Activated naive CD4-positive, alpha-beta T cell treated with anti-CD3 and anti-CD28 coated beads for 36 hours (primary cell): ENCODE results near the gene ADAMTS19. TPM values are rescaled to one million over a fixed set of nuclear protein-coding genes. Genes with fewer than 3 reads are reported as not detected.
"Not testable (repeated sequence)": the region's sequence is repeated elsewhere in the genome, so short reads cannot be mapped to it uniquely, and the experiment has no call there.

Source experiments
- CTCF ChIA-PET: fragments of 350-600 bp; sonication (Branson Sonifier 250); formaldehyde crosslinking; loops from one replicate; lab custom pipeline; 2021; ENCODE audit warnings: antibody characterized with exemption; lab: Charles Lee
- DNase-seq: peaks from one replicate; pipeline ENCODE4 v3.0.0-alpha.2; 2020
- H3K27ac Mint-ChIP-seq: one replicate; pipeline ENCODE4 v1.8.0; 2021; ENCODE audit warnings: mild to moderate bottlenecking, mixed read lengths
- H3K27me3 Mint-ChIP-seq: one replicate; pipeline ENCODE4 v1.8.0; 2021; ENCODE audit warnings: low read depth, mixed read lengths
- H3K36me3 Mint-ChIP-seq: one replicate; pipeline ENCODE4 v1.8.0; 2021; ENCODE audit warnings: low read depth, mixed read lengths
- H3K4me1 Mint-ChIP-seq: one replicate; pipeline ENCODE4 v1.8.0; 2021; ENCODE audit warnings: low read depth, mixed read lengths
- H3K4me3 Mint-ChIP-seq: one replicate; pipeline ENCODE4 v1.8.0; 2021; ENCODE audit warnings: mild to moderate bottlenecking, moderate library complexity, mixed read lengths
- H3K9me3 Mint-ChIP-seq: one replicate; pipeline ENCODE4 v1.8.0; 2021; ENCODE audit warnings: mixed read lengths
- intact Hi-C: fragments of 100-400 bp; cut with micrococcal nuclease; formaldehyde crosslinking; loops from one replicate; pipeline ENCODE4 v1.15.1; 2023
- total RNA-seq, 2 experiments: library from RNA; stranded (reverse); gene quantifications; one replicate each; pipeline ENCODE4 v1.2.3, GENCODE V29; 2021

ADAMTS19 gene
- total RNA-seq, 2 experiments from 2014 or later = not detected

DNA sequence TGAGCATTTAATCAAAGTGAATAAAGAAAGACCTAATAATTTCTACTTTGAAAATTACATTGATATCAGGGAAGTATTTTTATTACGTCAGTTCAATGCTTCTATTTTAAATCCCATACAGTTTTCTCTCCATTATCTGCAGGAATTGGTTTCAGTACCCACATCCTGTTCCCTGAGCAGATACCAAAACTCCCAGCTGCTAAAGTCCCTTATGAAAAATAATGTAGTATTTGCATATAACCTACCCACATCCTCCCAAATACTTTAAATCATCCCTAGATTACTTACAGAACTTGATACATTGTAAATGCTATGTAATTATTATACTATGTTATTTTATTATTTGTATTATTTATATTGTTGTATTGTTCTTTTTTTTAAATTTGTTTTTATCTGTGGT lies 162.4 kb downstream of the ADAMTS19 start:
- Mint-ChIP-seq H3K36me3 (no peaks in the 10 kb centered on the region), H3K4me3 (no peak overlapping the region), H3K9me3 (peaks cover 5% of the 10 kb centered on the region), H3K27ac (no peak overlapping the region), H3K4me1 (no peaks in the 10 kb centered on the region), H3K27me3 (no peaks in the 10 kb centered on the region)
- no peak for DNase-seq
- CTCF ChIA-PET = no interaction called here
- intact Hi-C loops = no loop called here

DNA sequence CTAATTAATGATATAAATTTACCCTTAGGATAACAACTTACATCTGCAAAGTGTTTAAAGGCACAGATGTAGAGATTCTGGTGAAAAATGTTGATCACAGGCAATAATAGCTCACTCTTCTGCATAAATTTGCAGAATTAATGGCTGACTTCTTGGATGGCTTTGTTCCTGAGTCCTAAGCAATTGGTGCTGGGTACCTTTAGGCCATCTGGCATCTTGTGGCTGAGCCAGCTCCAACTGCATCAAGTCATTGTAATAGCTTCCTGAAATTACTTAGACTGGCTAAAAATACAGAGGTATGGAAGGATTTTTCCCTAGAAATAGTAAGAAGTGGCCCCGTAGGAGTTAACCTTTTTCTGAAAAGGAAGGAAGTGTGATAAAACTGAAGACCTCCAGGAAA lies 169.5 kb downstream of the ADAMTS19 start:
- Mint-ChIP-seq H3K4me1 (no peaks in the 10 kb centered on the region), H3K27me3 (no peaks in the 10 kb centered on the region), H3K36me3 (no peaks in the 10 kb centered on the region), H3K4me3 (no peak overlapping the region), H3K9me3 (peaks cover 10% of the 10 kb centered on the region), H3K27ac (no peak overlapping the region)
- intact Hi-C loops = no loop called here
- DNase-seq = no peak
- CTCF ChIA-PET = no interaction called here

- peaks cover 12% of the 10 kb centered on the region for H3K9me3 Mint-ChIP-seq
- H3K36me3 Mint-ChIP-seq = no peaks in the 10 kb centered on the region
- no peaks in the 10 kb centered on the region for H3K27me3 Mint-ChIP-seq
- H3K4me1 Mint-ChIP-seq = no peaks in the 10 kb centered on the region
- intact Hi-C loops = no loop called here
- CTCF ChIA-PET = no interaction called here
- H3K4me3 Mint-ChIP-seq = no peak overlapping the region
- no peak overlapping the region for H3K27ac Mint-ChIP-seq
- no peak for DNase-seq
These were observed 170.0 kb downstream of the ADAMTS19 start for GRCh38 chr5:129630101-129630500.

DNA sequence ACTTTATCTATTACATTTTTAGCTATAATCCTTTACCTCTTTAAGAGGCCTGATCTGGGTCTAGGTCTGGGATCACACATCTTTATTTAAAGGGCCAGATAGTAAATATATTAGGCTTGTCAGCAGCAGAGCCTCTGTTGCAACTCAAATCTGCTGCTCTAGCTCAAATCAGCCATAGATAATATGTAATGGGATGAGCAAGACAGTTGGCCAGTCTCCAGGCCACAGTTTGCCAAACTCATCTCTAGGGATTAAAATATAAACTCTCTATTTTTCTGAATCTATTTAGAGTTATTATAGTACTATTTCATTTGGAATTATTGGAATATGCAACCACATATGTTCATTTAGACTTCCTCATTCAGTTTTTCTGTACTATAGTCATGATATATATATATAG lies 171.9 kb downstream of the ADAMTS19 start:
- CTCF ChIA-PET = interaction anchor here (1.1 kb wide), 1 partner anchor 32 kb away, joined by 3 read pairs; no protein-coding TSS in a partner anchor
- H3K4me3 Mint-ChIP-seq = no peak overlapping the region
- no peaks in the 10 kb centered on the region for H3K36me3 Mint-ChIP-seq
- intact Hi-C loops = no loop called here
- H3K27ac Mint-ChIP-seq = no peak overlapping the region
- H3K4me1 Mint-ChIP-seq = no peaks in the 10 kb centered on the region
- peaks cover 14% of the 10 kb centered on the region for H3K9me3 Mint-ChIP-seq
- DNase-seq = no peak
- H3K27me3 Mint-ChIP-seq = no peaks in the 10 kb centered on the region

- H3K27ac Mint-ChIP-seq, H3K27me3 Mint-ChIP-seq, H3K4me3 Mint-ChIP-seq, intact Hi-C loops, H3K4me1 Mint-ChIP-seq, DNase-seq, H3K9me3 Mint-ChIP-seq, CTCF ChIA-PET, H3K36me3 Mint-ChIP-seq: not testable (repeated sequence)
These were observed 177.4 kb downstream of the ADAMTS19 start for GRCh38 chr5:129637501-129637900.

DNA sequence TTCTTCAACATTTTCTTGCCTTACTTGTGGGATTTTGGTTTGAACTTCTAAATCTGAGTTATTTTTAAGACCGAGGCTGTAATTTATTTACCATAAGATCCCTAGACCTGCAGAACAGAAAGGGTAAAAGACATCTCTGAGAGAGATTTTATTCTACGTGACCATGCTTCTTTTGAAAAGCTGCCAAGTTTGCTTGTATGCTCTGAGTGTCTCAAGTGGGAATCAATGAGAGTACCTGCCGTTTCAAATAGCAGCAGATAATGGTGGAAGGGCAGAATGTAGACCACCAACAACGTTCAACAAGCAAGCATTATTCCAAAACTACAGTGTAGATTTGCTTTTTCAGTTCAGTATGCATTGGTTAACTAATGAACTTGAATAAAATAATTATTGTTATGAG lies 179.2 kb downstream of the ADAMTS19 start:
- intact Hi-C loops = no loop called here
- Mint-ChIP-seq H3K27me3 (no peaks in the 10 kb centered on the region), H3K9me3 (peaks cover 5% of the 10 kb centered on the region), H3K36me3 (no peaks in the 10 kb centered on the region), H3K4me3 (no peak overlapping the region), H3K4me1 (no peaks in the 10 kb centered on the region), H3K27ac (no peak overlapping the region)
- CTCF ChIA-PET = no interaction called here
- no peak for DNase-seq

- Mint-ChIP-seq H3K27ac (no peak overlapping the region), H3K27me3 (no peaks in the 10 kb centered on the region), H3K4me3 (no peak overlapping the region), H3K9me3 (no peaks in the 10 kb centered on the region), H3K36me3 (no peaks in the 10 kb centered on the region), H3K4me1 (no peaks in the 10 kb centered on the region)
- CTCF ChIA-PET = no interaction called here
- no peak for DNase-seq
- intact Hi-C loops = no loop called here
These were observed 192.4 kb downstream of the ADAMTS19 start for GRCh38 chr5:129652349-129653056.

GRCh38 chr5:129653057-129653375 lies 192.9 kb downstream of the ADAMTS19 start:
- Mint-ChIP-seq H3K36me3 (no peaks in the 10 kb centered on the region), H3K4me1 (no peaks in the 10 kb centered on the region), H3K27ac (no peak overlapping the region), H3K9me3 (no peaks in the 10 kb centered on the region), H3K27me3 (no peaks in the 10 kb centered on the region), H3K4me3 (no peak overlapping the region)
- DNase-seq = no peak
- CTCF ChIA-PET = no interaction called here
- intact Hi-C loops = no loop called here

DNA sequence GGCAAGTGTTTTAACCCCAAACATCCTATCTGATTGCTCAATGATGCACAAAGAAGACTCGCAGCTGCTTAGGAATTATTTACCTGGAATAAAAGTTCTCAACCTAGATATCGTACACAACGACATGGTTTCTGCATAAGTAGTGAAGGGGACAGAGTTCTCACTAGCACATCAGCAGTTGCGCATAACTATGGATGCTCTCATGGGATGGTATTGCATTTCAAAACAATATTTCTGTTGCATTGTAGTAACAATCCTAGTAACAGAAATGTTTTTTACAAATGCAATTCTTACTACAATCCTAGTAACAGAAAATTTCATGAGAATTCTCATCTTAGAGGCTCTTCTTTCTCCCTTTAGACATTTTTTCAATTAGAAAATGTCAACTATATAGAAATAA lies 193.3 kb downstream of the ADAMTS19 start:
- H3K4me3 Mint-ChIP-seq = no peak overlapping the region
- CTCF ChIA-PET = no interaction called here
- no peaks in the 10 kb centered on the region for H3K9me3 Mint-ChIP-seq
- no peak for DNase-seq
- intact Hi-C loops = no loop called here
- H3K36me3 Mint-ChIP-seq = no peaks in the 10 kb centered on the region
- H3K27ac Mint-ChIP-seq = no peak overlapping the region
- H3K27me3 Mint-ChIP-seq = no peaks in the 10 kb centered on the region
- no peaks in the 10 kb centered on the region for H3K4me1 Mint-ChIP-seq

- no peak for DNase-seq
- H3K9me3 Mint-ChIP-seq = no peaks in the 10 kb centered on the region
- CTCF ChIA-PET = interaction anchor here (0.9 kb wide), 1 partner anchor 111 kb away, joined by 3 read pairs; no protein-coding TSS in a partner anchor
- H3K27ac Mint-ChIP-seq = no peak overlapping the region
- H3K4me3 Mint-ChIP-seq = no peak overlapping the region
- intact Hi-C loops = no loop called here
- no peaks in the 10 kb centered on the region for H3K4me1 Mint-ChIP-seq
- peaks cover 4% of the 10 kb centered on the region for H3K27me3 Mint-ChIP-seq
- no peaks in the 10 kb centered on the region for H3K36me3 Mint-ChIP-seq
These were observed 196.9 kb downstream of the ADAMTS19 start for GRCh38 chr5:129656952-129657351.

- H3K9me3 Mint-ChIP-seq = no peaks in the 10 kb centered on the region
These were observed 198.7 kb downstream of the ADAMTS19 start for GRCh38 chr5:129658801-129659200.

GRCh38 chr5:129661366-129662035 lies 201.4 kb downstream of the ADAMTS19 start:
- CTCF ChIA-PET = no interaction called here
- no peak for DNase-seq
- Mint-ChIP-seq H3K27ac (no peak overlapping the region), H3K27me3 (peaks cover 14% of the 10 kb centered on the region), H3K4me1 (no peaks in the 10 kb centered on the region), H3K4me3 (no peak overlapping the region), H3K36me3 (no peaks in the 10 kb centered on the region), H3K9me3 (no peaks in the 10 kb centered on the region)
- intact Hi-C loops = no loop called here

More at GRCh38 chr5:129658801-129659200, 198.7 kb downstream of the ADAMTS19 start:
- H3K27ac Mint-ChIP-seq = no peak overlapping the region
- H3K36me3 Mint-ChIP-seq = no peaks in the 10 kb centered on the region
- H3K4me1 Mint-ChIP-seq = no peaks in the 10 kb centered on the region
- H3K27me3 Mint-ChIP-seq = peaks cover 10% of the 10 kb centered on the region
- no peak overlapping the region for H3K4me3 Mint-ChIP-seq
- CTCF ChIA-PET = no interaction called here
- intact Hi-C loops = no loop called here
- no peak for DNase-seq
